HCT116 (cell line): Measurements from ENCODE around the gene KCNQ1OT1.

ENCODE experiments used
- ATF3 ChIP-seq: IDR thresholded peaks from 2 replicates; pipeline ENCODE4 v1.6.1; 2012
- CEBPB ChIP-seq: IDR thresholded peaks from 2 replicates; pipeline ENCODE4 v1.6.1; 2012; ENCODE audit warnings: low read depth
- EZH2 ChIP-seq: fragments of 200-600 bp; sonication (generic); IDR thresholded peaks from 2 replicates; pipeline ENCODE4 v1.6.1; 2017; ENCODE audit warnings: antibody characterized with exemption, mixed run types
- JUND ChIP-seq: IDR thresholded peaks from 2 replicates; pipeline ENCODE4 v1.6.1; 2012
- POLR2A ChIP-seq: IDR thresholded peaks from 2 replicates; pipeline ENCODE4 v1.7.0; 2011; ENCODE audit warnings: borderline replicate concordance; ENCODE audit not compliant: insufficient read depth, insufficient read length; ENCODE audit errors: extremely low read depth
- POLR2AphosphoS5 ChIP-seq: IDR thresholded peaks from 2 replicates; pipeline ENCODE4 v1.6.1; 2011; ENCODE audit warnings: mild to moderate bottlenecking, low read depth, low read length, moderate library complexity
- RAD21 ChIP-seq: IDR thresholded peaks from 2 replicates; pipeline ENCODE4 v1.6.1; 2012; ENCODE audit warnings: low read depth, mild to moderate bottlenecking
- REST ChIP-seq: IDR thresholded peaks from 2 replicates; pipeline ENCODE4 v1.6.1; 2012; ENCODE audit warnings: low read depth
- ZFX ChIP-seq: fragments of 450-650 bp; IDR thresholded peaks from 2 replicates; pipeline ENCODE4 v1.6.1; 2017
- ZNF274 ChIP-seq: fragments of 200-500 bp; sonication (Bioruptor generic); IDR thresholded peaks from 2 replicates; pipeline ENCODE4 v1.6.1; 2014; ENCODE audit warnings: mild to moderate bottlenecking, low read depth, low read length, inconsistent platforms
- TF ChIP-seq, protein P1 (sequence below), 3 experiments: fragments of 200-600 bp in 1 of 3; sonication (generic) in 1 of 3; IDR thresholded peaks in 2 of 3; conservative IDR thresholded peaks in 1 of 3; 2 replicates each; pipeline ENCODE4 v1.5.1; 2012 to 2017; ENCODE audit warnings: low read depth in 2 of 3, low read length in 2 of 3, antibody characterized with exemption in 1 of 3, borderline replicate concordance in 1 of 3, control low read depth in 1 of 3, mild to moderate bottlenecking in 1 of 3, mixed read lengths in 1 of 3, mixed run types in 1 of 3, moderate library complexity in 1 of 3; ENCODE audit not compliant: insufficient read depth in 1 of 3
- TF ChIP-seq, protein P2 (sequence below): IDR thresholded peaks from 2 replicates; pipeline ENCODE4 v1.6.1; 2011; ENCODE audit warnings: mild to moderate bottlenecking, low read length, moderate library complexity; ENCODE audit not compliant: insufficient replicate concordance; ENCODE audit errors: extremely low read depth

DNA sequence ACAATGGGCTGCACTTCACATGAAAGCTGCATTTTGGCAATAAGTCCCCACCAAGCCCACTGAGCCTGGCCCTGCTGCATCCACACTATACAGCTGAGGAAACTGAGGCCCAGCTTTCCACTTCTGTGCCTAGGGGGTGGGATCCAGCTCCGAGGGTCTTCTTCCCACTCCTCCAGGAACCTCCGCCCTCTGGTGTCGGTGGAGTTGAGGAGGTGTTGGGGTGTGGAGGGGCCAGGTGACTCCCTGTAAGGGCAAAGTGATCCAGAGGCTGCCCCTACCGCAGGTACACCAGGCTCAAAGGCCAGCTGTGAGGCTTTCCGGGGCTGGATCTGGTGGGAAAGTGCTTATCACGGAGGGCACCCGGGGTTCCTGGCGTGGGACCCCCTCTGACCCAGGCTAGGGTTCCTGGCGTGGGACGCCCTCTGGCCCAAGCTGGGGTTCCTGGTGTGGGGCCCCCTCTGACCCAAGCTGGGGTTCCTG lies 130.0 kb downstream of the KCNQ1OT1 start:
- TF ChIP-seq, protein P1, sequence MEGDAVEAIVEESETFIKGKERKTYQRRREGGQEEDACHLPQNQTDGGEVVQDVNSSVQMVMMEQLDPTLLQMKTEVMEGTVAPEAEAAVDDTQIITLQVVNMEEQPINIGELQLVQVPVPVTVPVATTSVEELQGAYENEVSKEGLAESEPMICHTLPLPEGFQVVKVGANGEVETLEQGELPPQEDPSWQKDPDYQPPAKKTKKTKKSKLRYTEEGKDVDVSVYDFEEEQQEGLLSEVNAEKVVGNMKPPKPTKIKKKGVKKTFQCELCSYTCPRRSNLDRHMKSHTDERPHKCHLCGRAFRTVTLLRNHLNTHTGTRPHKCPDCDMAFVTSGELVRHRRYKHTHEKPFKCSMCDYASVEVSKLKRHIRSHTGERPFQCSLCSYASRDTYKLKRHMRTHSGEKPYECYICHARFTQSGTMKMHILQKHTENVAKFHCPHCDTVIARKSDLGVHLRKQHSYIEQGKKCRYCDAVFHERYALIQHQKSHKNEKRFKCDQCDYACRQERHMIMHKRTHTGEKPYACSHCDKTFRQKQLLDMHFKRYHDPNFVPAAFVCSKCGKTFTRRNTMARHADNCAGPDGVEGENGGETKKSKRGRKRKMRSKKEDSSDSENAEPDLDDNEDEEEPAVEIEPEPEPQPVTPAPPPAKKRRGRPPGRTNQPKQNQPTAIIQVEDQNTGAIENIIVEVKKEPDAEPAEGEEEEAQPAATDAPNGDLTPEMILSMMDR (IDR thresholded peaks at IDR 0.05 in 2 of 3, conservative IDR thresholded peaks at IDR 0.05 in 1 of 3; ENCODE audit: borderline replicate concordance in 1 of 3, insufficient read depth in 1 of 3, low read depth in 2 of 3, low read length in 2 of 3) = no peak
- no peak for TF ChIP-seq POLR2AphosphoS5
- TF ChIP-seq ZNF274 = no peak
- TF ChIP-seq EZH2 = no peak
- no peak for TF ChIP-seq RAD21
- TF ChIP-seq, protein P2, sequence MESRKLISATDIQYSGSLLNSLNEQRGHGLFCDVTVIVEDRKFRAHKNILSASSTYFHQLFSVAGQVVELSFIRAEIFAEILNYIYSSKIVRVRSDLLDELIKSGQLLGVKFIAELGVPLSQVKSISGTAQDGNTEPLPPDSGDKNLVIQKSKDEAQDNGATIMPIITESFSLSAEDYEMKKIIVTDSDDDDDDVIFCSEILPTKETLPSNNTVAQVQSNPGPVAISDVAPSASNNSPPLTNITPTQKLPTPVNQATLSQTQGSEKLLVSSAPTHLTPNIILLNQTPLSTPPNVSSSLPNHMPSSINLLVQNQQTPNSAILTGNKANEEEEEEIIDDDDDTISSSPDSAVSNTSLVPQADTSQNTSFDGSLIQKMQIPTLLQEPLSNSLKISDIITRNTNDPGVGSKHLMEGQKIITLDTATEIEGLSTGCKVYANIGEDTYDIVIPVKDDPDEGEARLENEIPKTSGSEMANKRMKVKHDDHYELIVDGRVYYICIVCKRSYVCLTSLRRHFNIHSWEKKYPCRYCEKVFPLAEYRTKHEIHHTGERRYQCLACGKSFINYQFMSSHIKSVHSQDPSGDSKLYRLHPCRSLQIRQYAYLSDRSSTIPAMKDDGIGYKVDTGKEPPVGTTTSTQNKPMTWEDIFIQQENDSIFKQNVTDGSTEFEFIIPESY = no peak
- no peak for TF ChIP-seq ZFX
- TF ChIP-seq CEBPB = no peak
- no peak for TF ChIP-seq JUND
- TF ChIP-seq POLR2A = no peak
- no peak for TF ChIP-seq REST
- no peak for TF ChIP-seq ATF3
